Iris pigment epithelial cell (primary cell): ENCODE results near the gene DGKQ.

ENCODE experiments used
- DNase-seq: peaks from one replicate; pipeline ENCODE4 v3.0.0-alpha.2; 2011; ENCODE audit warnings: low read depth

Gene DGKQ

DNA sequence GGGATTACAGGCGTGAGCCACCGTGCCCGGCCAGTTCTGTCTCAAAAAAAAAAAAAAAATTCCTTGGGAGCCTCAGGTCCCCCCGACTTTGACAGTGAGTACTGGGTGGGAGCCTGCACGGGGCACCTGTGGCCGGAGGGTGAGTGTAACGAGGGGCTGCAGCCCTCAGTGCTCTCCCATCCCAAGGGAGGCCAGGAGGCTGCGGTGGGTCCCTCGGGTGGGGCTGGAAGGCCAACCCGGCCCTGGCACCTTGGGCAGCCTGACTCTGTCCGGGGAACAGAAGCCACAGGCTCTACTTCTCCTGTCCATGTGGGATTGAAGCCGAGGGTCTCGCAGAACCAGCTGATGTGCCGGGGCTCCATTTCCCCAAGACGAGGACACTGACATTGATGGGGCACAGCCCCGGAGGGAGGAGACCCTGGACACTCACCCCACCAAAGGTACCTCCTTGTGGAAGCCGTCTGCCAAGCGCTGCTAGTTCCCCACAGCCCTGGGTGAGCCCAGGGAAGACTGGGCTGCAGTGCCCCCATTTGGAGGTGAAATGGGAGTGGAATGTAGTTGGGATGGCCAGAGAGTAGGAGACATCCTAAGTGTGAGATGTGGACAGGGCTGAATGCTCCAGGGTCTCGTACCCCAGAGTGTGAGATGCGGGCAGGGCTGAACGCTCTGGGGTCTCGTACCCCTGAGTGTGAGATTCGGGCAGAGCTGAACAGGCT lies 22.1 kb upstream of the DGKQ start:
- no peak for DNase-seq

DNA sequence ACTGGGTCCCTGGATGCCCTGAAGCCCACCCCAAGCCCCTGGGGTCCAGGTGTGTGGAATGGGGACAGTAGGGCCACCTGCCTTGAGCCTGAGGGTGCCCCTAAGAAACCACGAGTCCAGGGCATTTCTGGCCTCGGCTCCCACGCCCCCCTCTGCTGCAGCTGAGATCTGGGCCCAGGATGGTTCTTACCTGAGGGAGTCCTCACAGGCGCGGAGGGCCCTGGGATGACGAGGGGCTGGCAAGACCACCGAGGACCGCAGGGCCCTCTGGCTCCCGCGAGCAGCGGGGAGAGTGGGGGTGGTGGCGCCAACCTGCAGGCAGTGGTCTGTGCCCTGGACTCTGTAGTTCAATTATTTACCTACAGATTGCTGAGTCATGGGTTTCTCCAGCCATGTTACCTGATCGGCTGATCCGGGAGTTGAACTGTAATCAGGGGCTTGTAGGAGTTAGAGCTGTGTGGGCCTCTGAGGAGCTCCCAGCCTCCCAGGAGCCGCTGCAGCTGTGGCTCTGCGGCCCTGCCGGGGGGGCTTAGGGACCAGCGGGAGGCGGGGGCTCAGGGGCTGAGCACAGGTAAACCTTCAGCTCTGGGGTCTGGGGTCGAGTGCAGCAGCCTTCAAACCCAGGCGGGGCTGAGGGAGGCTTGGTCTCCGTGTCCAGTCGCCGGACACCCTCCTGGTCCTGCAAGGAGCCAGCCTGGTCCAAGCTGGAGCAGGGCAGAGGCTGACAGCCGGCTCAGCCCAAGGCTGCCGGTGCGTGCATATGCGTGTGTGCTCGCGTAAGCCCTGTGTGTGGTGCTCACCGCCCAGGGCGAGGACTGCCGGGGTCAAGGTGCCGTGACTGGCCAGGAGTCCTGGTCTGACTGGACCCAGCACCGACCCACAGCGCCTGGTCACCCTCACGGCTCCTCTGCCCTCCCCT lies 20.0 kb upstream of the DGKQ start, which contains the start of gene SLC26A1:
SLC26A1 (minus strand) TSS at position 294 of the 919 bp plus-strand sequence. CDS start 1,701 bp downstream, outside the sequence.
- DNase-seq: no peak

DNA sequence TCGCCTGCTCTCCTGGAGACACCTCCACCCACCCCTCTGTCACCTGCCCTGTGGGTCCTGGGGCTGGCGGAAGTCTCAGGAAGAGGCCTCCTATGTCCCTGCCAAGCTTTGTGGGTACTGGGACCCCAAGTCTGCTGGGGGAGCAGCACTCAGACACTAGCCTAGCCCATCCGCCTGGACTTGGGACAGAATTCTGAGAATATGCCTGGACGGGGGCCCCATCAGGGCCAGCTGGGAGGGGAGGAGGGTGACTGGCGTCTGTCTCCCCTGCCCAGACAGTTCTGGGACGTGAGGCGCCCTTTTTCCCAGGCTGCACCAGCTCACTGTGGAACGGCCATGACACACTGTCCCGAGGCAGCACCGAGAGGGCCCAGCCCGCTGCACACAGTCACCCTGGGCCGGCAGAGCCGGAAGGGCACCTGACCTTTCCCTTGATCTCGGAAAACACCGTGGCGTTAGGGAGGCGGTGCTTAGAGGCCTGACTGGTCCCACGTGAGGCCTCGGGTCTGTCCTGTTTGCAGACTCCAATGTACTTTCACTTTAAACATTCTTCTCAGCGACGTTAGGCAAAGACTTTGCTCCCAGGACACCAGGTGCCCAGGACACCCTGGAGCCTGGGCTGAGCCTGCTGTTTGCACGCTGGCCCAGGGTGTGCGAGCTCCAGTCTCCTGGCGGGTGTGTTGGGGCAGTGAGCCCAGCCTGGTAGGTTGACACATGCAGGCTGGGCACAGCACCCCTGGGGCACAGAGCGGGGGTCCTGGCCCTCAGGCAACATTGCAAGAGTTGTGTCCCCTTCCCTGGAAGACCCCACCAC lies 19.1 kb upstream of the DGKQ start:
- DNase-seq: peak; percentile 51

DNA sequence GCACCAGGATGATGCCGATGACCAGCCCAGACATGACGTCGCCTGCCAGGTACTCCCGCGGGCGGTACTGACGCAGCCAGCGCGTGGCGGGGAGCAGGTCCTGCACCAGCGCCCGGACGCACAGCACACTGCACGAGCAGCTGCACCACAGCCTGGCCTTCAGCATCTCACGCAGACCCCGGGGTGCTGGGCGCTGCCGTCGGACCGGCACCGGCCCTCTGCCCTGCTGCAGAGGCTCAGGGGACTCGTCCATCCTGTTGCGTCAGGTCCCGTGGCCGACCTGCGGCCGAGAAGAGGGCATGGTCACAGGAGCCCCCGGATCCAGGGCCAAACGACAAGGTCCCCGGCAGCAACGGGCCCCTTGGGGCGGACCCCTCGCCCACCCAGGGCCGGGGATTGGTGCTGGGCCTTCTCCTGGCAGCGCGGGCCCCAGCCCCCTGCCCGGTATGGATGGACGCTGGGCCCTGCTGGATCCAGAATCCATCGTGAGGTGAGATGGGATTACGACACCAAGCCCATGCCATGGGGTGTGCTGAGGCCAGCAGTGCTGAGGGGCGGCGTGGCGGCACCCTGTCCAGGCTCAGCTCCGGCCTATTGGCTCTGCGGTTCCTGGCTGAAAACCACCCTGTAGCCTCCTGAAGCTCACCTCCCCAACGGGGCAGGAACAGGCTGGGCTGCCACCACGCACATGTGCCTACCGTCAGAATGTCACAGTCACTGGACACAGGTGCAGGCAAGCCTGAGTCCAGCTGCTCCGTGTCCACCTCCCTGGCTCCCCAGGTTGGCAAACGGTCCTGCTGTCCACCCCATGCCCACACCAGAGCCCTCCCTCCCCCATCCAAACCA lies 18.3 kb upstream of the DGKQ start:
- no peak for DNase-seq

DNA sequence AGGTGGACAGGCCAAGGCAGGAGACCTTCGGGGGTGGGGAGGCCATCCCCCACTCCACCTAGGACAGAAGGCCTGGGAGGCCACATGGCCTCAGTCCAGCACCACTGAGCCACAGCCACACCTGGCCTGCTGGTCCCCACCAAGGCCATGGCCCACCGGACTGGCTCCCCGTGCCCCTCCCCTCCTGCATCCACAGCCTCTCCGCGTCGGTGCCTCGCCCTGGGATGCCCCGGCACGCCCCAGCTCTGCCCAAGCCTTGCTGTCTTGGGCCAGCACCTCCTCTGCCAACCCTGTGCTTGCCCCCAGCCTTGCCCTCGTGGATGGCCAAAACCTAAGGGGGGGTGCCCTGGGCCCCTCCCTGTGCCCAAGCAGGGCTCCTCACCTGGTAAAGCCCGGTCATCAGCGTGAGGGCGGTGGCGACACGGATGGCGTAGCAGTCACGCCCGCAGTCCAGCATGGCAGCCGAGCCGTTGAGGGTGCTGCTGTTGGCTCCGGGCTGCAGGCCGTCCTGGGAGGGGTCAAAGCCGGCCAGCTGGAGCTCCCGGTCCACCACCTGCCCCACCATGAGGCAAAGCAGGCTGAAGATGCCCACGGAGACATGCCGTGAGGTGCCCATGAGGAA lies 17.5 kb upstream of the DGKQ start:
- DNase-seq: no peak

DNA sequence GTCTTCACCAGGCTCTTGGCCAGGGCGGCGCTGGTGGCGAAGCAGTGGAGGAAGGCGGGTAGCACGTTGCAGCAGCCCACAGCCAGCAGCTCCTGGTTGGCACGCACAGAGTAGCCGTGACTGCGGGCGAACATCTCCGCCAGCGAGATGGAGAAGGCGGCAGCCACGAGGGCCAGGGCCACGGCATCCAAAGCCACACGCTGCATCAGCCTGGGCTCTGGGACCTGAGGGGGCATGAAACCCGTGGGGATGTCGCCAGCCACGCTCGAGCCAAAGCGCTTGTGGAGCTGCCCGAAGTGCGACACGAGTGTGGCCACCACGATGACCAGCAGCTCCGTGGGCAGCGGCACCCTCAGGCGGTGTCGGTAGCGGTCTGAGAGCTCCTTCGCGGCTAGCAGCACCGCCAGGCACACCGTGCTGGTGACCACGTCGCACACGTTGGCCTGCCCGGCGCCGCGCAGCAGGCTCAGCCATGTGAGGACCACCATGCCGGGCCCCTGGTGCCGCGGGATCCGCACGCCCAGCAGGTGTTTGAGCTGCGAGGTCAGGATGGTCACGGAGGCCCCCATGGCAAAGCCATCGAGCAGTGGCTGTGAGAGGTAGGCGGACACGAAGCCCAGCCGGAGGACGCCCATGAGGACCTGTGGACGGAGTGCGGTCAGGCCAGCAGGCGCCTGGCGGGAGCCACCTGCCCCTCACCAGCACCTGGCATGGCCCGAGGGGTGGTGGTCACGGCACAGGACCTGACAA lies 16.5 kb upstream of the DGKQ start:
- DNase-seq: no peak

DNA sequence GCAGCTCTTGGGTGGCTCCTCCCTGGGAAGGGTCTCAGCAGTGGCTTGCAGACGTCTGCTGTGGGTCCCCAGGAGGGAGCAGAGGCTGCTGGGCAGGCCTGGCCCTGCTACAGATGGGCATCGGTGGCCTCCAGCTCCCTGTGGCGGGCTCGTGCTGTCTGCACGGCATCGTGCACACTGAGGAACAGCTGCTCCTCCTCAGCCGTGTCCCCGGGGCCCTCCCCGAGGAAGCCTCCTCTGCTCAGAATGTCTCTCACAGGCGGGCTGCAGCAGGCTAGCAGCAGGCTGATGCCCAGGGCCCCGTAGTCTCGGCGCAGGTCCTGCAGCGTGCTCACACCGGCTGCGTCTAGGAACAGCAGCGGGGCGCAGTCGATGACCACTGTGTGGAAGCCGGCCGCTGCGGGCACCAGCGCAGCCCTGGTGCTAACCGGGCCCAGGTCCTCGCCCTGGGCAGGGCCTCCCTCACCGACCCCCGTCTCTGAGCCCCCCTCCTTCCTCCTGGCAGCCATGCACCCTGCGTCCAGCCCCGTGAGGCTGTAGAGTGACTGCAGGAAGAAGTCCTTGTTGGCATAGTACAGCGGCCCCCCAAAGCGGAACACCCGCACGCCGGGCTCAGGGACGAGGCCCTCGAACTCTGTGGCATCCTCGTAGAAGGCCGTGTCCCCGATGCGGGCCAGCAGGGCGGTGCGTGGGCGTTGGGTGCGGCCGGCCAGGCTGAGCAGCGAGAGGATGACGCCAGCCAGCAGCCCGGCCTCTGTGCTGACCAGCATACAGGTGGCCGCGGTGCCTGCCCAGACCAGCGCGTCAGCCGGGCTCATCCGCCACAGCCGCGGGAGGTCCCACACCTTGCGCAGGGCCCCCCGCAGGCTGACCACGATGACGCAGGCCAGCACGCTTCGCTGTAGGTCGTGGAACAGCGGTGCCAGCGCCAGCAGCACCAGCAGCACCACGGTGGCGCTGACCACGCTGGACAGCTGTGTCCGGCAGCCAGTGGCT lies 15.7 kb upstream of the DGKQ start:
- no peak for DNase-seq

DNA sequence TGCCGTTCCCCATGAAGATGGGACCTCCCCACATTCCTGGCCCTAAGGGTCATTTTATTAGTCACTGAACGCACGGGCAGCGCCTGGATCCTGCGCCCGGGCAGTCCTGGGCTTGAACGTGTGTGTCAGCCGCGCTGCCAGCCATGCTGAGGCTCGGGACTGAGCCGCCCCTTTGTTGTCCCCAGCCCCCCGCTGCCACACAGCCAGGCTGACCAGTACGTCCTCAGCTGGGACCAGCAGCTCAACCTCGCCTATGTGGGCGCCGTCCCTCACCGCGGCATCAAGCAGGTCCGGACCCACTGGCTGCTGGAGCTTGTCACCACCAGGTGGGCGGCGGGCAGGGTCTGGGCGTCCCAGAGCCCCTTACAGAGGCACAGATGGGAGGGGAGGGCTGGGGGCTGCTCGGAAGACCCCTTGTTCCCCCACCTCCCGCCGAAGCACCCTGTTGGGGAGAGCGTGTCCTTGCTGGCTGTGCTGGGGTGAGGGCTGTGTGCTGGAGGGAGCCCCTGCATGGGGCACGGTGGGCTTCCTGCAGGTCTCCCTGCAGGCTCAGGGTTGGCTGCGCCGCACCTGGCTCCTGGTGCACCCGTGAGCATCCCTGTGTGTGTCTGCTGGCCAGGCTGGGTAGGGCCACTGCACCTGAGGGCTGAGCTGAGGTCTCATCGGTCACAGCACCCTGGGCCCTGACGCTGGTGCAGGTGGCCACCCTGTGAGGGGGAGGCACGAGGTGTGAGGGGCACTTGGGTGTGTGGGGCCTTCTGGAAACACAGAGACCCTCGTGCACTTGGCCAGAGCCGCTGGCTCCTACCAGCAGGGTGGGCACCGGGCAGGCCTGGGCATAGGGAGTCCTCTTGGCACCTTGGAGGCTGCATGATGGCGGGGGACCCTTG lies 14.5 kb upstream of the DGKQ start:
- peak; percentile 43 for DNase-seq

DNA sequence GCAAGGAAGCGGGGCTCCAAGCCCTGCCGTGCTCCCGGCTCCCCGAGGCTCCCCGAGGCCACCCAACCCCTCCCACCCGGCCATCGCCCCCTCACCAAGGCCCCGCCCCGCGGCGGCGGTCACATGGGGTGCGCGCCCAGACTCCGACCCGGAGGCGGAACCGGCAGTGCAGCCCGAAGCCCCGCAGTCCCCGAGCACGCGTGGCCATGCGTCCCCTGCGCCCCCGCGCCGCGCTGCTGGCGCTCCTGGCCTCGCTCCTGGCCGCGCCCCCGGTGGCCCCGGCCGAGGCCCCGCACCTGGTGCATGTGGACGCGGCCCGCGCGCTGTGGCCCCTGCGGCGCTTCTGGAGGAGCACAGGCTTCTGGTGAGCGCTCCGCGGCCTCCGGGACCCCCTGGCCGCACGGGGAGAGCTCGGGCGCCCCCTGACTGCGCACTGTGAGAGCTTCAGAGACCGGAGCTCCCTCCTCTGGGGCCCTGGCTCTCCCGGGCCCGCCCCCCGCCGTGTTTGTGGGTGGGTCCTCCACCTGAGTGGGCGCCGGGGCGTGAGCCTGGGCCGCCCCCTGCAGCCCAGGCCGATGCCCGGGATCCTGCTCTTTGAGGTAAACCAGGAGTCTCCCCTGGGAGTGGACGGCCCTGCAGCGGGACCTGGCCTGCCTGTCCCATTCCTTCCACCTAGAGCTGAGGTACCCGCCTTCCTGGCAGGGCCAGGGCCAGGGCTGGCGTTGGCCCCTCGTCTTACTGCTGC lies 13.7 kb upstream of the DGKQ start, which contains the start of gene IDUA:
IDUA (plus strand) TSS at position 166 of the 745 bp plus-strand sequence; CDS start at position 207, 41 bp downstream.
- DNase-seq: peak; percentile 65

DNA sequence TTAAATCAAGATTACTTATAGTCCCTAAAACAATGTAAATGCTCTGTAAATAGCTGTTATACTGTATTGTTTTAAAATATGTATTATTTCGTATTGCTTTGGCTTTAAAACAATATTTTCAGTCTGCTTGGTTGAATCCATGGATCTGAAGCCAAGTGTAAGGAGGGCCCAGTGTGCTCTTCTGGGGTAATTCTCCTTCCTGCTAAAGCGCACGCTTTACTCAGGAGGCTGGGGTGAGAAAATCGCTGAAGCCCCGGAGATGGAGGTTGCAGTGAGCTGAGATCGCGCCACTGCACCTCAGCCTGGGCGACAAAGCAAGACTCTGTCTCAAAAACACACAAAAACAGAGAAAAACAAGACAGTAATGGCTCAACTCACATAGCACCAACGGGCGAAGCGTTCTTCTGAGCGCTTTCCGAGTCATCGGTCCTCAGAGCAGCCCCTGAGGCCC lies 13.1 kb upstream of the DGKQ start:
- DNase-seq: no peak

DNA sequence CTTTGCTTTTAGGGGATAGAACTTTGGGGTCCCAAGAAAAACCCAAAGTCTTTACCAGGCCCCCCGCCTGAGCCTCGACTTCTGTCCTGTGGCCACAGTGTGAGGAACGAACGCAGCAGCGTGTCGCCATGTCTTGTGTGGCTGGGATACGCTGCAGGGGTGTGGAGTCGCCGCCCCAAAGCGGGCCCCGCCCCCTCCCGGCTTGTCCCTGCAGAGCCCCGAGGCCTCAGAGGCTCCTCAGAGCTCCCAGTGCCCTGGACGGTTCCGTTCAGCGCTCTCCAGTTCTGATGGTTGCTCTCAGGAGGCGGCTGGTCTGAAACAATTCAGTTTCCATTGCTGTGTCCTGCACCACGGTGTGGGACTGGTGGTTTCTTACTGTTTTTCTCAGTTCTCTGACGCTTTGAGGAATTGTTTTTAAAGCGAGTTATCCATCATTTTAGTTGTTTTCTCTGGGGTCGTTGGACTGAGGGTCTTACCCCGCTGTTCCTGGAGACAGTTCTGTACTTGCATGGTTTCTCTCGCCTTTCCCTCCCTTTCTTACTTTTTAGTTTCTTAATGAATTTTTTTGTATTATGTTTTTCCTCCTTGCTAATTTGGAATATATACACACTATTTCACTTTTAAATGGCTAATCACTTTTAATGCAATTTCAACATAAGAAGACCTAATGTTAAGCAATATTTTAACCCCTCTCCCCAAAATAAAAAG lies 11.9 kb upstream of the DGKQ start:
- DNase-seq: no peak

DNA sequence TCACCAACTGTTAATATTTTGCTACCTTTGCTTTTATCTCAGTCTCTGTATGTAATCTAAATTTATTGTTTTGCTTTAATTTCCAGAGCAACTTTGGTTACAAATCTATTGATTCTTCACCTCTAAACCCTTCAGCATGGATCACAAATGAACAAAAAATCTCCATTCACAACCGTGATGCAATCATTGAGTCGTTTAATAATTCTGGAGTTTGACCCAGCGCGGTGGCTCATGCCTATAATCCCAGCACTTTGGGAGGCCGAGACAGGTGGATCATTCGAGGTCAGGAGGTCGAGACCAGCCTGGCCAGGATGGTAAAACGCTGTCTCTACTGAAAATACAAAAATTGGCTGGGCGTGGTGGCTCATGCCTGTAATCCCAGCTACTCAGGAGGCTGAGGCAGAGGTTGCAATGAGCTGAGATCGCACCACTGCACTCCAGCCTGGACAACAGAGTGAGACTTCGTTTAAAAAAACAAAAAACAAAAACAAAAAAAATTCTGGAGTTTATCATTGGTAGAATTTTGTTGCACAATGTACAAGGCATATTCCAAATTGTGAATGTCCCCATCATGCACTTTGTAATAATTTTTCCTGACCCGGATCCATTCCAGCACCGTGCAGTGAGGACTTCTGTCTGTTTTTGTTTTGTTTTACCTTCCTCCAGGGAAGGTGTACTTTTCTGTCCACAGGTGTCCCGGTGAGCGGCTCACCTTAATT lies 11.1 kb upstream of the DGKQ start:
- DNase-seq: no peak

DNA sequence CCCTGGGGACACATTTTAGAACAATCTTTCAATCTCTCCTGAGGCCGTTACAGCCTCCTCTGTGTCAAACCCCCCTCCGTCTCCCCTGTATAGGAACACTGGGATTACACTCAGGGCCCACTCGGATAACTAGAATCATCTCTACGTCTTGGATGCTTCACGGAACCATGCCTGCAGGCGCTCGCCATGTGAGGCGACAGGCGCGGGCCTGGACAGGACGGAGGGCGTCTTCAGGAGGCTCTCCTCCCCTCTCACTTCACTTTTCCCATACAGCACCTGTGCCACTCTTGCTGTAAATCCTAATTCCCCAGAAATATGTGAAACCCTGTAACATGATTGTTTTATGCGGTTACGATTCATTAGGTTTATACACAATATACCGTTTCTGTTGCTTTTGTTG lies 9.4 kb upstream of the DGKQ start:
- DNase-seq: no peak

DNA sequence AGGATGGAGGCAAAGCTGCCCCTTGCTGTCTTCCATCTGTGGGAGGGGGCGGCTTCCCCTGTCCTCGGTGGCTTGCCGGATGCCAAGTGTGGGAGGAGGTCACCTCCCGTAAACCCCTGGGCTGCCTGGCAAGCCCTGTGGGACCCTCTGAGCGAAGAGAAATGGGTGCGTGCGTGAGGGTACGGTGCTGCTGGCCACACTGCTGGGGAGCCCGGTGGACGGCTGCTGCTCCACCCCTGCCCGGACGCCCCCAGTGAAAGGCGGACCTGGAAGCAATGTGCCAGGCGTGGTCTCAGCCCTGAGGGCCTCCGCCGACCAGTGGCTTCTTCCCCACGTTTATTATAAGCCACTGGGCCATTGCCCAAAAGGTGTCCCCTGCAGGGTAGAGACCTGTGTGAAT lies 8.9 kb upstream of the DGKQ start:
- no peak for DNase-seq

DNA sequence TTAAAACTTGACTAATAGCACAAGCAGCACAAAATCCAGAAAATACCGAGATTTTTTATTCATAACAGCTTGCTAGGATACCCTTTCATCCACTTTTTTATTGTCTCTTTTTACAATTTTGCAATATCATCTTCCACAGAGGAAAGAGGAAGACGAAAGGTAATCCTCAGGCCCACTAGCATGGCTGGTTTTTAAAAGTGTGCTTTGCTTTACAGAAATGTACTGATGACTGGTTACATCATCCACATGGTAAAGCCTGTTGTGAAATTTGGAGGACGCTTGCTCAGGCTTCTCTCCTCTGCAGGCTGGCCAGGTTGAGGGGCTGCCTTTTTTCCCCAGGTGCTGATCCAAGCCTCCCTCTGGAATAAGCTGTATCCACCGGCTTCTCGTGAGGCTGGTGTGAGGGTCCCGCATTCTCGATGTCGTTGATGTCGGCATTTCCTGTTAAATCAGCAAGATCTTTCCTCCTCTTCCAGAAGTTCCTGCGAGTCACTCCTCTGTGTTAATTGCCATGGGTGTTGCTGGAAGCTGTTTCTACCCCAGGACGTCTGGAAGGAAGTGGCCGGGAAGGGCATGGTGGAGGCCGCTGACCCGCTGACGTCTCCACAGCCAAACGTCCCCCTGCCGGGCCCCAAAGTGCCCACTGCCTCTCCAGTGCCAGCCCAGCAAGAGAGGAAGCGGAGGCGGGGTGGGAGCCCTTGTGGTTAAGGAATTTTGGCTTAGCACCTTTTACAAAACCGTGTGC lies 5.8 kb upstream of the DGKQ start:
- DNase-seq: peak; percentile 73
